GM19463 (cell line): ENCODE results near the gene ZNF267.
"Not testable (repeated sequence)": the region's sequence is repeated elsewhere in the genome, so short reads cannot be mapped to it uniquely, and the experiment has no call there.

Experiments used
- ATAC-seq: cut with Tn5 transposase; IDR thresholded peaks from one replicate; pipeline ENCODE4 v1.9.1; 2021; ENCODE audit warnings: mild to moderate bottlenecking, moderate library complexity; ENCODE audit not compliant: unreplicated experiment

Gene ZNF267

DNA sequence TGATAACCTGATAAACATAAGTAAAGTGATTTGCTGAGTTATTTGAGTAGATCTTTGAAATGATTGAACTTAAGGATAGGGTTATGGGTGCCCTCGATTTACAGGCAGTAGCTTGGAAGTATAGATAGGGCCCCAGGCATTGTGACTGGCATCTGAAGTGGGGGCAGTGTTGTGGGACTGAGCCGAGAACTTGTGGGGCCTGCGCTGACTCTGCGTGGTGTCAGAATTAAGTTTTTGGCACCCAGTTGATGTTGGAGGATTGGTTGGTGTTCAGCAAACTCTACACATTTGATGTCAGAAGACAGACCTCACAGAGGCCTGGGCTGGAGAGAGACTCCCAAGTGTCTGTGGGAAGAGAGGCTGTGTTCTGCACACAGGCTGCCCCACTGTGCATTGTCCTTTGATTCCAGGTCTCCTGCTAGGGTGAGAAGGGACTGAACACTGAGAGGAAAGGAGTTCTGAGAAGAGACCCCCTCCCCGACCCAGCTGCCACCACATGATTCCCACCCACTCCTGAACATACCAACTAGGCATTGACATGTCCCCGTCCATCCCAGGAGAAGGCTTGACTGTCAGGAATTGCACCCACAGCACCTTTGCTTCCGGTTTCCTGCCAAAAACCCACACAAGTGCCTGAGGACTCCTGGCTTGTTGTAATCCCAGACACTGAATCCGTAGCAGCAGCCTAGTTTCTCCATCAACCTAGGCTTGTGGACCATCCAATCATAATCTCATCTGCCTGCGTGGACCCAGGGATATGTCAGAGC lies 4.5 kb downstream of the ZNF267 start:
- ATAC-seq, result no peak

DNA sequence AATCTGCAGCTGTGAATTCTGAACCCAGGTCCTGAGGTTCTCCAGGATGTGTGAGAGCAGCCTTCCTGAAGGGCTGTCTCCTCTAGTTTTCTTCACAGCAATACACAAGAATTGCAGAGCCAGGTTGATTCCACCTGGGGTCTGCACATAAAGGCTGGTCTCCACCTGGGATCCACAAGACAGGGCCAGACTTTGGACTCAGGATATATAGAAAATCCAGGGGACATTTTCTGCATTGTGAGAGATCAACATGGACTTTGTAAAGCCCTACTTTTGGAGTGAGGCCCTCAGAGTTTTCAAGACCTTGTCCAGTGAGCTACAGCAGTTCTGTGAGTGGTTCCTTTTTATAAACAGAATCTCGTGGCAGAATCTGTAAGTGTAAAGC lies 6.3 kb downstream of the ZNF267 start:
- ATAC-seq, result no peak

DNA sequence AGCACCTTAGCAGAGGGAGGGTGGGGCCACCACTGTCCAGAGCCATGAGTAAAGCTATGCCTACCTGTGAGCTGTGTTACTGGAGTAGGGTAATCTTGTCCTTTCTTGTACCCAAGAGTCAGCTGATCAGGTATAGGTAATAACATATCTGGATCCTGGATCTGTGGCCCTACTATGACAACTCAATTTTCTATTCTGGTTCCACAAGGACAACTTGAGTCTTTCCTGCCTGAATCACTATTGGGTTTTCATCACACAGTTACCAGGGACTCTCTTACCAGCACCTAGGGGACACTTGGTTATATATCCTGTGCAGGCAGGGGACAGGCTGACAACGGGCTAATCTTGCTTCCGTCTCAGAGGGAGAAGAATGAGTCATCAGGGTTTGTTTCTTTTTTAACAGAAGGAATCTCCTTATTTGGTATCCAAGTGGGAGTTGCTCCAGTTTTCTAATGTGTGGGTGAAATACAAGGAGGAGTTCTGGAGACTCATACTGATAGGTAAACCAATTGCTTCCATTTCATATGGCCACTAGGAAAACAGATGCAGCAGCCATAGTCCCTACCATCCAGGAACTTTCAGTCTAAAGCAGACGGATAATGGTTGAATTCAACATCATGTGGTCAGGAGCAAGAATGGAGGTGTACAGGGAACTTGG lies 6.8 kb downstream of the ZNF267 start:
- ATAC-seq, result peak; percentile 34

DNA sequence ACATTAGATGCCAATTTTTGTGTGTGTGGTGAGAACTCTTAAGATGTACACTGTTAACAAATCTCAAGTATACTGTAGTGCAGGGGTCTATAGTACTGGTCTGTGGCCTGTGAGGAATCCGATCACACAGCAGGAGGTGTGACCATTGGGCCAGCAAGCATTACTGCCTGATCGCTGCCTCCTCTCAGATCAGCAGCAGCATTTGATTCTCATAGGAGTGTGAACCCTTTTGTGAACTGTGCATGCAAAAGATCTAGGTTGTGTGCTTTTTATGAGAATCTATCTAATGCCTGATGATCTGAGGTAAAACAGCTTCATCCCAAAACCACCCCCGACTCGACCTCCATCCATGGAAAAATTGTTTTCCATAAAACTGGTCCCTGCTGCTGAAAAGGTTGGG lies 12.6 kb downstream of the ZNF267 start:
- no peak for ATAC-seq

DNA sequence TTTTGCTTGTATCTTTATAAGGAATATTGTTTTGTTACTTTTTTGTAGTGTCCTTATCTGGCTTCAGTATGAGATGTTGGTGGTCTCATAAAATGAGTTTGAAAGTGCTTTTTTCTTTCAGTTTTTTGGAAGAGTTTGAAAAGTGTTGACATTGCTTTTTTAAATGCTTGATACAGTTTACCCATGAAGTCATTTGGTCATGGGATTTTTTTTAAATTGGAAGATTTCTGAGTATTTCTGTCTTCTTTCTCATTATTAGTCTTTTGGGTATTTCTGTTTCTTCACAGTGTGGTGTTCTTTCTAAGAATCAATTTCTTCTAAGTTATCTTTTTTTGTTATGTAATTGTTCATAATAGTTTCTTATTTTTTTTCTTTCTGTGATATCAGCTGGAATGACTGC lies 15.1 kb downstream of the ZNF267 start:
- ATAC-seq, result no peak

DNA sequence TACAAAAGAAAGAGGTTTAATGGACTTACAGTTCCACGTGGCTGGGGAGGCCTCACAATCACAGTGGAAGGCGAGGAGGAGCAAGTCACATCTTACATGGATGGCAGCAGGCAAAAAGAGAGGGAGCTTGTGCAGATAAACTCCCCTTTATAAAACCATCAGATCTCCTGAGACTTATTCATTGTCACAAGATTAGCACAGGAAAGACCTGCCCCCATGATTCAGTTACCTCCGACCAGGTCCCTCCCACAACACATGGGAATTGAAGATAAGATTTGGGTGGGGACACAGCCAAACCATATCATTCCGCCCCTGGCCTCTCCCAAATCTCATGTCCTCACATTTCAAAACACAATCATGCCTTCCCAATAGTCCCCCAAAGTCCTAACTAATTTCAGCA lies 18.5 kb downstream of the ZNF267 start:
- ATAC-seq, result not testable (repeated sequence)

DNA sequence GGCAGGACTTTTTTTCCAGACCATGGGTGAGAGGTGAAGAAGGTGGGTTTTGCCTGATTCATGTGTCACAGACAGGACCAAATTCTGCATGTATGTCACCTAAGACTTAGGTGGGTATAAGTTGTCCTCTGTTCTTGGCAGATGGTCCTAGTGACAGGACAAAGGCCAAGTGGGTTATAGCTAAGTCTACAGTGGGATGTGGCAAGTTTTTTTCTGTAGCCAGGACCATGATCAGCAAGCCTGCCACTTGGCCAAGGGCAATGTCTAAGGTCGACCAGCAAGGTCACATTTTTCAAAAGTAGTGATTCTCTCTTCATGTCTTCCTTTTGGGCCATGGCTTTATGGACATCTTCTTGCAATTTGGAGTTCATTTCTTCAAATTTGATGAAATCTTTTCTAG lies 20.2 kb downstream of the ZNF267 start:
- ATAC-seq, result no peak

DNA sequence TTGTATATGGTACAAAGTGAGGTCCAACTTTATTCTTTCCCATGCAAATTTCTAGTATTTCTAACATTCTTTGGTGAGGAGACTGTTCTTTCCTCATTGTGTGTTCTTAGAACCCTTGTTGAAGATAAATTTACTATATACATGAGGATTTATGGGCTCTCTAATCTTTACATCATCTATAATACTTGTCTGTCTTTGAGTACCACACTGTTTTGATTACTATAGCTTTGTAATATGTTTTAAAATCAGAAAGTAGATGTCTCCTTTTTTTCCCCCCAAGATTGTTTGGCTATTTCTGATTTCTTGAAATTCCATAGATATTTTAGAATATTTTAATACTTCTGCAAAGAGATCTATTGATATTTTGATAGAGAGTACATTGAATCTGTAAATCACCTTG lies 23.7 kb downstream of the ZNF267 start:
- no peak for ATAC-seq

DNA sequence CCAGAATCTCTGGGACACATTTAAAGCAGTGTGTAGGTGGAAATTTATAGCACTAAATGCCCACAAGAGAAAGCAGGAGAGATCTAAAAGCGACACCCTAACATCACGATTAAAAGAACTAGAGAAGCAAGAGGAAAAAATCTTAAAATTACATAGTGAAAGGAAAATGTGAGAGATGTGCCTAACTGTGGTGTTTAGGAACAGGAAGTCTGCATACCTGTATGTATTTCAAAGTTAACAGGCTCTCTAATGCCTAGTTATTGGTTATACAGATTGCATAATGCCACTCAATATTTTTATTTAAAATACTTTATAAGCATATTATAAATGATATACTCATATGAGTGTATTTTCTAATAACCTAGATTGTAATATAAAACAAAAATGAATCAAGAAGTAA lies 25.9 kb downstream of the ZNF267 start:
- no peak for ATAC-seq

DNA sequence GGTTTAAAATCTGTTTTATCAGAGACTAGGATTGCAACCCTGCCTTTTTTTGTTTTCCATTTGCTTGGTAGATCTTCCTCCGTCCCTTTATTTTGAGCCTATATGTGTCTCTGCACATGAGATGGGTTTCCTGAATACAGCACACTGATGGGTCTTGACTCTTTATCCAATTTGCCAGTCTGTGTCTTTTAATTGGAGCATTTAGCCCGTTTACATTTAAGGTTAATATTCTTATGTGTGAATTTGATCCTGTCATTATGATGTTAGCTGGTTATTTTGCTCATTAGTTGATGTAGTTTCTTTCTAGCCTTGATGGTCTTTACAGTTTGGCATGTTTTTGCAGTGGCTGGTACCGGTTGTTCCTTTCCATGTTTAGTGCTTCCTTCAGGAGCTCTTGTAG lies 31.0 kb downstream of the ZNF267 start:
- not testable (repeated sequence) for ATAC-seq

DNA sequence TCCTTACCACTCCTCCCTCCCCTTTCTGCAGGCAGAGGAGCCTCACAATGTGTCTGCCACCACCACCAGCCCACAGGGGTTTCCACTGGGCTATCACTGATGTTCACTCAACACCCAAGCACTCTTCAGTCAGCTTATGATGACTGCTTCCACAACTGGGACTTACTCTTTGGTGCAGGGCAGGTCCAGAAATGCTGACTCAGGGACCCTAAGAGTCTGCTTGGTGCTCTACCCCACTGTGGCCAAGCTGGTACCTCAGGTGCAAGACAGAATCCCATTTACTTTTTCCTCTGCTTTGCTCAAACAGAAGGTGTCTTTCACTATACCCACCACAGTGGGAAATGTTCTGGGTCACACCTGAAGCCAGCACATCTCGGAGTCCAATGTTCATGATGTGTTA lies 40.1 kb downstream of the ZNF267 start:
- no peak for ATAC-seq

DNA sequence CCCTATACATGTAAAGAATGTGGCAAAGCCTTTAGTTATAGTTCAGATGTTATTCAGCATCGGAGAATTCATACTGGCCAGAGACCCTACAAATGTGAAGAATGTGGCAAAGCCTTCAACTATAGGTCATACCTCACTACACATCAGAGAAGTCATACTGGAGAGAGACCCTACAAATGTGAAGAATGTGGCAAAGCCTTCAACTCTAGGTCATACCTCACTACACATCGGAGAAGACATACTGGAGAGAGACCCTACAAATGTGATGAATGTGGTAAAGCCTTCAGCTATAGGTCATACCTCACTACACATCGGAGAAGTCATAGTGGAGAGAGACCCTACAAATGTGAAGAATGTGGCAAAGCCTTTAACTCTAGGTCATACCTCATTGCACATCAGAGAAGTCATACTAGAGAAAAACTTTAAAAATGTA lies 42.5 kb downstream of the ZNF267 start:
- ATAC-seq, result no peak

DNA sequence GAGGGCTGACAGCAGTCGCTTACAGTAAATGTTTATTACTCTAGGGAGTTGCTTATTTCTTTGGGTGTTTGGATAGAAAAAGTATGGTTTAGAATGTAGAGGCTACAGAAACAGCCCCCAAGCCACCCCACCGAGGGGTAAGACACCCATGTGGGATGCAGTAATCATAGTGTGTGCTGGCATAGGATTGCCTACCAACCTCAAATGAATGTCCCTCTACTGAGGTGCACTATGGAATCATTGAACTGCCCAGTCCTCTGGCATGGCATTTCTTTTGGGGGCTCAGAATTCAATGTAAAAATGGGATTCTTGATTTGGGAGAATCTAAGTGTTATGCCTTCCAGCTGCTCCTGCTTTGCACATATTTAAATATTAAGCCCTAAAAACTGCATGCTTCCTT lies 46.8 kb downstream of the ZNF267 start:
- no peak for ATAC-seq

DNA sequence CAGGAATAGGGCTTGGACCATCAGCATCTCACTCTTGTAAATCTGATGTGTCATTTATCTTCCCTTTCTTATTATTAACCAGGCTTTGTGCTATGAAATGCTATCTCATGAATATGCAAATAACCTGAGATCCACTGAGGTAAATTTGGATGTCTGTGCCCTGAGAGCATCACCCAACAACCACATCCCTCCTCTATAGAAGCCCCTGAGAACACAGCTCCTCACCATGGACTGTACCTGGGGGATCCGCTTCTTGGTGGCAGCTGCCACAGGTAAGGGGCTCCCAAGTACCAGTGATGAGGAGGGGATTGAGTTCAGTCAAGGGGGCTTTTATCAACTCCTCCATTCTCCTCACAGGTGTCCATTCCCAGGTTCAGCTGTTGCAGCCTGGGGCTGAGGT lies 78.2 kb downstream of the ZNF267 start:
- not testable (repeated sequence) for ATAC-seq

DNA sequence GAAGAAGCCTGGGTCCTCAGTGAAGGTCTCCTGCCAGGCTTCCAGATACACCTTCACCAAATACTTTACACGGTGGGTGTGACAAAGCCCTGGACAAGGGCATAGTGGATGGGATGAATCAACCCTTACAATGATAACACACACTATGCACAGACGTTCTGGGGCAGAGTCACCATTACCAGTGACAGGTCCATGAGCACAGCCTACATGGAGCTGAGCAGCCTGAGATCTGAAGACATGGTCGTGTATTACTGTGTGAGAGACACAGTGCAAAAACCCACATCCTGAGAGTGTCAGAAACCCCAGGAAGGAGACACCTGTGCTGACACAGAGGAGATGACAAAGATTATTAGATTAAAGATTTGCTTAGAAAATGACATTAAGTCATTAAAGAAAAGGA lies 78.6 kb downstream of the ZNF267 start:
- ATAC-seq, result not testable (repeated sequence)

DNA sequence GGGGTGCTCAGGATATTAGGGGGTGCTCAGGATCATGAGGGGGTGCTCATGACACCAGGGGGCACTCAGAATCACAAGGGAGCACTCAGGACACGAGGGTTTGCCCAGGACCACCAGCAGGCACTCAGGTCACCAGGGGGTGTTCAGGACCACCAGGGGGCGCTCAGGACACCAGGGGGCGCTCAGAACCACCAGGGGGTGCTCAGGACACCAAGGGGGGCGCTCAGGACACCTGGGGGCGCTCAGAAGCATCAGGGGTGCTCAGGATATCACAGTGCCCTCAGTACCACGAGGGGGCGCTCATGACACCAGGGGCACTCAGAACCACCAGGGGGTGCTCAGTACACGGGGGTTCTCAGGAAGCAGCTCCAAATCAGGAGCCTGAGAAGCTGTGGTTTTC lies 82.6 kb downstream of the ZNF267 start:
- ATAC-seq, result not testable (repeated sequence)

DNA sequence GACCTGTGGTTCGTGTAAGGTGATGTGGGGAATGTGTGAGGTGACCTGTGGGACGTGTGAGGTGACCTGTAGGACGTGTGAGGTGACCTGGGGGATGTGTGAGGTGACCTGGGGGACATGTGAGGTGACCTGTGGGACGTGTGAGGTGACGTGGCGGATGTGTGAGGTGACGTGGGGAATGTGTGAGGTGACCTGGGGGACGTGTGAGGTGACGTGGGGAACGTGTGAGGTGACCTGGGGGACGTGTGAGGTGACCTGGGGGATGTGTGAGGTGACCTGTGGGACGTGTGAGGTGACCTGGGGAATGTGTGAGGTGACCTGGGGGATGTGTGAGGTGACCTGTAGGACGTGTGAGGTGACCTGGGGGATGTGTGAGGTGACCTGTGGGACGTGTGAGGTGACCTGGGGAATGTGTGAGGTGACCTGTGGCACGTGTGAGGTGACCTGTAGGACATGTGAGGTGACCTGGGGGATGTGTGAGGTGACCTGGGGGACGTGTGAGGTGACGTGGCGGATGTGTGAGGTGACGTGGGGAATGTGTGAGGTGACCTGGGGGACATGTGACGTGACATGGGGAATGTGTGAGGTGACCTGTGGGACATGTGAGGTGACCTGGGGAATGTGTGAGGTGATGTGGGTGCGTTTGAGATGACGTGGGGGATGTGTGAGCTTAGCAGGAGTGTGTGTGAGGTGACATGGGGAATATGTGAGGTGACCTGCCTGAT lies 86.7 kb downstream of the ZNF267 start:
- ATAC-seq, result not testable (repeated sequence)
